Activated T-helper 2 cell treated with anti-CD3 and anti-CD28 coated beads, Interferon-gamma antibody, Interleukin-2, Interleukin-4, amounts not matched to agents 10 μg/mL and 5 μg/mL and 100 μg/mL, durations not matched to agents 14 hours and 24 hours and 36 hours (primary cell): Measurements from ENCODE around the gene MEIOB. TPM values are rescaled to one million over a fixed set of nuclear protein-coding genes. Genes with fewer than 3 reads are reported as not detected.
"Not testable (repeated sequence)": the region's sequence is repeated elsewhere in the genome, so short reads cannot be mapped to it uniquely, and the experiment has no call there.

Experiments
- DNase-seq: peaks from one replicate; pipeline ENCODE4 v3.0.0; 2021; ENCODE audit warnings: low spot score
- H3K27ac Mint-ChIP-seq: one replicate; pipeline ENCODE4 v1.8.0; 2021; ENCODE audit warnings: mixed read lengths
- H3K27me3 Mint-ChIP-seq: one replicate; pipeline ENCODE4 v1.8.0; 2021; ENCODE audit warnings: low read depth, mixed read lengths
- H3K36me3 Mint-ChIP-seq: one replicate; pipeline ENCODE4 v1.8.0; 2021; ENCODE audit warnings: low read depth, mixed read lengths
- H3K4me1 Mint-ChIP-seq: one replicate; pipeline ENCODE4 v1.8.0; 2021; ENCODE audit warnings: low read depth, mixed read lengths
- H3K4me3 Mint-ChIP-seq: one replicate; pipeline ENCODE4 v1.8.0; 2021; ENCODE audit warnings: low read depth, mild to moderate bottlenecking, moderate library complexity, mixed read lengths
- H3K9me3 Mint-ChIP-seq: one replicate; pipeline ENCODE4 v1.8.0; 2021; ENCODE audit warnings: mixed read lengths
- intact Hi-C: fragments of 100-400 bp; cut with micrococcal nuclease; formaldehyde crosslinking; loops from one replicate; pipeline ENCODE4 v1.15.1; 2023
- total RNA-seq: library from RNA; stranded (reverse); gene quantifications from 2 replicates; pipeline ENCODE4 v1.2.3, GENCODE V29; 2022

The MEIOB gene
- total RNA-seq, 1 donor from 2014 or later, result not detected

- H3K4me3 Mint-ChIP-seq, result no peak overlapping the region
- no peak overlapping the region for H3K27ac Mint-ChIP-seq
- no peaks in the 10 kb centered on the region for H3K9me3 Mint-ChIP-seq
- peaks cover 15% of the 10 kb centered on the region for H3K36me3 Mint-ChIP-seq
- no peak for DNase-seq
- H3K4me1 Mint-ChIP-seq, result peaks cover under 1% of the 10 kb centered on the region
- intact Hi-C loops, result no loop called here
- no peaks in the 10 kb centered on the region for H3K27me3 Mint-ChIP-seq
Measured at GRCh38 chr16:1818204-1818872, 53.6 kb downstream of the MEIOB start.

GRCh38 chr16:1817716-1818115 is 54.2 kb downstream of the MEIOB start:
- Mint-ChIP-seq H3K27ac (no peak overlapping the region), H3K36me3 (peaks cover 18% of the 10 kb centered on the region), H3K4me1 (peaks cover 2% of the 10 kb centered on the region), H3K9me3 (no peaks in the 10 kb centered on the region), H3K27me3 (no peaks in the 10 kb centered on the region), H3K4me3 (no peak overlapping the region)
- DNase-seq, result no peak
- intact Hi-C loops, result no loop called here

- Mint-ChIP-seq H3K4me1 (peaks cover 2% of the 10 kb centered on the region), H3K36me3 (peaks cover 18% of the 10 kb centered on the region), H3K27ac (no peak overlapping the region), H3K9me3 (no peaks in the 10 kb centered on the region), H3K27me3 (no peaks in the 10 kb centered on the region), H3K4me3 (no peak overlapping the region)
- no peak for DNase-seq
- intact Hi-C loops, result no loop called here
Measured at GRCh38 chr16:1817276-1817589, 54.7 kb downstream of the MEIOB start.

- H3K4me3 Mint-ChIP-seq, result no peak overlapping the region
- no peak for DNase-seq
- no peaks in the 10 kb centered on the region for H3K27me3 Mint-ChIP-seq
- H3K27ac Mint-ChIP-seq, result no peak overlapping the region
- peaks cover 2% of the 10 kb centered on the region for H3K4me1 Mint-ChIP-seq
- no peaks in the 10 kb centered on the region for H3K9me3 Mint-ChIP-seq
- H3K36me3 Mint-ChIP-seq, result peaks cover 18% of the 10 kb centered on the region
- intact Hi-C loops, result no loop called here
Measured at GRCh38 chr16:1816396-1817275, 55.3 kb downstream of the MEIOB start.

GRCh38 chr16:1815461-1815860 is 56.5 kb downstream of the MEIOB start:
- peaks cover 18% of the 10 kb centered on the region for H3K36me3 Mint-ChIP-seq
- intact Hi-C loops, result no loop called here
- no peaks in the 10 kb centered on the region for H3K27me3 Mint-ChIP-seq
- H3K9me3 Mint-ChIP-seq, result no peaks in the 10 kb centered on the region
- H3K4me3 Mint-ChIP-seq, result no peak overlapping the region
- peaks cover 2% of the 10 kb centered on the region for H3K4me1 Mint-ChIP-seq
- DNase-seq, result no peak
- no peak overlapping the region for H3K27ac Mint-ChIP-seq

- intact Hi-C loops, result no loop called here
- H3K4me3 Mint-ChIP-seq, result no peak overlapping the region
- DNase-seq, result peak; percentile 30
Measured at GRCh38 chr16:1812732-1813163, 59.2 kb downstream of the MEIOB start.

GRCh38 chr16:1810536-1810935 is 61.4 kb downstream of the MEIOB start:
- intact Hi-C loops, result no loop called here
- H3K27me3 Mint-ChIP-seq, result no peaks in the 10 kb centered on the region
- H3K27ac Mint-ChIP-seq, result no peak overlapping the region
- DNase-seq, result no peak
- H3K4me3 Mint-ChIP-seq, result no peak overlapping the region
- peaks cover 38% of the 10 kb centered on the region for H3K36me3 Mint-ChIP-seq
- H3K9me3 Mint-ChIP-seq, result no peaks in the 10 kb centered on the region
- H3K4me1 Mint-ChIP-seq, result peaks cover 2% of the 10 kb centered on the region

More at GRCh38 chr16:1812732-1813163, 59.2 kb downstream of the MEIOB start:
- Mint-ChIP-seq H3K4me1 (peaks cover 2% of the 10 kb centered on the region), H3K27me3 (no peaks in the 10 kb centered on the region), H3K36me3 (peaks cover 25% of the 10 kb centered on the region), H3K27ac (no peak overlapping the region), H3K9me3 (no peaks in the 10 kb centered on the region)

- intact Hi-C loops, result no loop called here
- H3K4me3 Mint-ChIP-seq, result no peak overlapping the region
- no peak overlapping the region for H3K27ac Mint-ChIP-seq
- DNase-seq, result no peak
- peaks cover 35% of the 10 kb centered on the region for H3K36me3 Mint-ChIP-seq
- H3K4me1 Mint-ChIP-seq, result peaks cover 2% of the 10 kb centered on the region
- no peaks in the 10 kb centered on the region for H3K9me3 Mint-ChIP-seq
- H3K27me3 Mint-ChIP-seq, result no peaks in the 10 kb centered on the region
Measured at GRCh38 chr16:1810106-1810505, 61.9 kb downstream of the MEIOB start.

- Mint-ChIP-seq H3K36me3 (peaks cover 31% of the 10 kb centered on the region), H3K9me3 (no peaks in the 10 kb centered on the region), H3K4me1 (peaks cover 2% of the 10 kb centered on the region), H3K27ac (no peak overlapping the region), H3K4me3 (no peak overlapping the region), H3K27me3 (no peaks in the 10 kb centered on the region)
- DNase-seq, result no peak
- intact Hi-C loops, result no loop called here
Measured at GRCh38 chr16:1809281-1809801, 62.6 kb downstream of the MEIOB start.

- intact Hi-C loops, result no loop called here
Measured at GRCh38 chr16:1808691-1809090, 63.3 kb downstream of the MEIOB start.

GRCh38 chr16:1807626-1808025 is 64.3 kb downstream of the MEIOB start:
- no peaks in the 10 kb centered on the region for H3K27me3 Mint-ChIP-seq
- no peak overlapping the region for H3K4me3 Mint-ChIP-seq
- no peak for DNase-seq
- intact Hi-C loops, result no loop called here
- no peaks in the 10 kb centered on the region for H3K9me3 Mint-ChIP-seq
- H3K27ac Mint-ChIP-seq, result no peak overlapping the region
- peaks cover 23% of the 10 kb centered on the region for H3K36me3 Mint-ChIP-seq
- no peaks in the 10 kb centered on the region for H3K4me1 Mint-ChIP-seq

More at GRCh38 chr16:1808691-1809090, 63.3 kb downstream of the MEIOB start:
- Mint-ChIP-seq H3K4me3 (no peak overlapping the region), H3K9me3 (no peaks in the 10 kb centered on the region), H3K27ac (no peak overlapping the region), H3K4me1 (peaks cover 2% of the 10 kb centered on the region), H3K36me3 (peaks cover 29% of the 10 kb centered on the region), H3K27me3 (no peaks in the 10 kb centered on the region)
- no peak for DNase-seq

- Mint-ChIP-seq H3K9me3 (peaks cover 22% of the 10 kb centered on the region), H3K27ac (no peak overlapping the region), H3K4me3 (no peak overlapping the region), H3K4me1 (no peaks in the 10 kb centered on the region), H3K36me3 (peaks cover 8% of the 10 kb centered on the region), H3K27me3 (no peaks in the 10 kb centered on the region)
- no peak for DNase-seq
- intact Hi-C loops, result no loop called here
Measured at GRCh38 chr16:1800701-1801100, 71.3 kb downstream of the MEIOB start.

GRCh38 chr16:1799263-1799662 is 72.7 kb downstream of the MEIOB start:
- H3K4me1 Mint-ChIP-seq, H3K27me3 Mint-ChIP-seq, H3K4me3 Mint-ChIP-seq, DNase-seq, intact Hi-C loops, H3K27ac Mint-ChIP-seq, H3K36me3 Mint-ChIP-seq: not testable (repeated sequence)
- peaks cover 22% of the 10 kb centered on the region for H3K9me3 Mint-ChIP-seq
